Limb (tissue), 2 donors: ENCODE measurements around the gene ADRM1.

Experiments
- DNase-seq, 2 donors: peaks; one replicate each; pipeline ENCODE4 v3.0.0-alpha.2; 2016; ENCODE audit errors: extremely low spot score in 2 of 2

ADRM1 gene

GRCh38 chr20:62323146-62323979, 20.6 kb downstream of the ADRM1 start:
- DNase-seq, result no peak

GRCh38 chr20:62323980-62324906, 21.4 kb downstream of the ADRM1 start:
- no peak for DNase-seq

GRCh38 chr20:62325172-62325905, 22.5 kb downstream of the ADRM1 start:
- DNase-seq, result no peak

- DNase-seq, result no peak
Measured at GRCh38 chr20:62326559-62326958, 23.8 kb downstream of the ADRM1 start.

- DNase-seq, result no peak
Measured at GRCh38 chr20:62326959-62327725, 24.3 kb downstream of the ADRM1 start.

GRCh38 chr20:62327726-62328495, 25.1 kb downstream of the ADRM1 start:
- DNase-seq, result no peak

GRCh38 chr20:62328684-62329388, 26.0 kb downstream of the ADRM1 start:
- DNase-seq, result no peak

GRCh38 chr20:62329389-62330377, 26.9 kb downstream of the ADRM1 start:
- no peak for DNase-seq

GRCh38 chr20:62330576-62331317, 27.9 kb downstream of the ADRM1 start:
- DNase-seq, result no peak

GRCh38 chr20:62331347-62331746, 28.6 kb downstream of the ADRM1 start:
- no peak for DNase-seq

- DNase-seq, result no peak
Measured at GRCh38 chr20:62332421-62332820, 29.6 kb downstream of the ADRM1 start.

- DNase-seq, result no peak
Measured at GRCh38 chr20:62332989-62333819, 30.4 kb downstream of the ADRM1 start.

GRCh38 chr20:62333820-62334595, 31.2 kb downstream of the ADRM1 start:
- DNase-seq, result no peak

GRCh38 chr20:62334881-62335280, 32.1 kb downstream of the ADRM1 start:
- DNase-seq, result no peak

- no peak for DNase-seq
Measured at GRCh38 chr20:62335532-62335931, 32.7 kb downstream of the ADRM1 start.

GRCh38 chr20:62336329-62336728, 33.5 kb downstream of the ADRM1 start:
- no peak for DNase-seq
